ENCODE results near the gene MKRN2OS.
"Not testable (repeated sequence)": the region's sequence is repeated elsewhere in the genome, so short reads cannot be mapped to it uniquely, and the experiment has no call there.

MKRN2OS gene

DNA sequence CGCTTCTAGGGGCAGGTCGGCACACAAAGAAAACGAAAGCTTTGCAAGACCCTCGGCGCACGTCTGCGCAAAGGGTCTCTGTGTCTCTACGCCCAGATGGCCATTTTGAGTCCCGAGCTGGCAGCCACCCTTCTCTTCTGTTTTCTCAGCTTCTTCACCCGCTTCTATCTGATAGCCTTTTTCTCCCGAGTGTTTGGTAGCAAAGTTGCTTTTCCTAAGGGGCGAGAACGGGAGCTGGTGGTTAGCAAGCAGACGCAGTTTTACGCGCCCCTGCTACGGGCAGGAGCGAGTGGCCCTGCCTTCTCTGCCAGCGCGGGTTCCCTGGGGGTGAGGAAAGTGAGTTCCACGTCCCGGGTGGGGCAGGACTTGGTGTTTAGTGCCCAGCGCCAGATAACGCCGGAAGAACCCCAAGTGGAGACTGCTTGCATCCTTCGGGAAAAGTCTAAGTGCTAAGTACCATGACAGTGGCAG is 8.7 kb upstream of the MKRN2OS start:
- Histone ChIP-seq H3K27me3 (ENCODE audit: insufficient read depth, low read length, poor library complexity) (no peaks in the 10 kb centered on the region), H3K4me1 (ENCODE audit: insufficient read depth, low read length) (peaks cover 32% of the 10 kb centered on the region), H2AFZ (ENCODE audit: low read depth, low read length) (peak overlapping the region; percentile 86), H3K27ac (ENCODE audit: low read length) (peak overlapping the region; percentile 73), H3K4me3 (ENCODE audit: low read depth in 1 of 2, low read length in 2 of 2) (peak overlapping the region; percentile 26 to 58; a peak in 3 of 4 replicates), H3K9ac (ENCODE audit: low read depth, low read length) (peak overlapping the region; percentile 57), H3K36me3 (ENCODE audit: insufficient read depth, low read length) (no peaks in the 10 kb centered on the region; the same call in 1 of the 2 replicates), H4K20me1 (ENCODE audit: insufficient read depth, low read length) (peaks cover 9% of the 10 kb centered on the region; the same call in 1 of the 2 replicates), H3K9me3 (ENCODE audit: insufficient read depth, low read length, severe bottlenecking) (no peaks in the 10 kb centered on the region), H3K4me2 (ENCODE audit: insufficient read depth, low read length) (peak overlapping the region; percentile 62), H3K79me2 (ENCODE audit: insufficient read depth, low read length) (peaks cover 20% of the 10 kb centered on the region)
- DNase-seq (peak; percentile 58), ATAC-seq (ENCODE audit: insufficient read depth, low read depth) (no peak)
- TF ChIP-seq EZH2 (IDR thresholded peaks at IDR 0.05; ENCODE audit: borderline replicate concordance, low read depth, low read length, severe bottlenecking), result no peak
- TF ChIP-seq, protein P1, sequence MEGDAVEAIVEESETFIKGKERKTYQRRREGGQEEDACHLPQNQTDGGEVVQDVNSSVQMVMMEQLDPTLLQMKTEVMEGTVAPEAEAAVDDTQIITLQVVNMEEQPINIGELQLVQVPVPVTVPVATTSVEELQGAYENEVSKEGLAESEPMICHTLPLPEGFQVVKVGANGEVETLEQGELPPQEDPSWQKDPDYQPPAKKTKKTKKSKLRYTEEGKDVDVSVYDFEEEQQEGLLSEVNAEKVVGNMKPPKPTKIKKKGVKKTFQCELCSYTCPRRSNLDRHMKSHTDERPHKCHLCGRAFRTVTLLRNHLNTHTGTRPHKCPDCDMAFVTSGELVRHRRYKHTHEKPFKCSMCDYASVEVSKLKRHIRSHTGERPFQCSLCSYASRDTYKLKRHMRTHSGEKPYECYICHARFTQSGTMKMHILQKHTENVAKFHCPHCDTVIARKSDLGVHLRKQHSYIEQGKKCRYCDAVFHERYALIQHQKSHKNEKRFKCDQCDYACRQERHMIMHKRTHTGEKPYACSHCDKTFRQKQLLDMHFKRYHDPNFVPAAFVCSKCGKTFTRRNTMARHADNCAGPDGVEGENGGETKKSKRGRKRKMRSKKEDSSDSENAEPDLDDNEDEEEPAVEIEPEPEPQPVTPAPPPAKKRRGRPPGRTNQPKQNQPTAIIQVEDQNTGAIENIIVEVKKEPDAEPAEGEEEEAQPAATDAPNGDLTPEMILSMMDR (IDR thresholded peaks at IDR 0.05; ENCODE audit: borderline replicate concordance, extremely low read depth, low read length, poor library complexity, severe bottlenecking), result no peak

DNA sequence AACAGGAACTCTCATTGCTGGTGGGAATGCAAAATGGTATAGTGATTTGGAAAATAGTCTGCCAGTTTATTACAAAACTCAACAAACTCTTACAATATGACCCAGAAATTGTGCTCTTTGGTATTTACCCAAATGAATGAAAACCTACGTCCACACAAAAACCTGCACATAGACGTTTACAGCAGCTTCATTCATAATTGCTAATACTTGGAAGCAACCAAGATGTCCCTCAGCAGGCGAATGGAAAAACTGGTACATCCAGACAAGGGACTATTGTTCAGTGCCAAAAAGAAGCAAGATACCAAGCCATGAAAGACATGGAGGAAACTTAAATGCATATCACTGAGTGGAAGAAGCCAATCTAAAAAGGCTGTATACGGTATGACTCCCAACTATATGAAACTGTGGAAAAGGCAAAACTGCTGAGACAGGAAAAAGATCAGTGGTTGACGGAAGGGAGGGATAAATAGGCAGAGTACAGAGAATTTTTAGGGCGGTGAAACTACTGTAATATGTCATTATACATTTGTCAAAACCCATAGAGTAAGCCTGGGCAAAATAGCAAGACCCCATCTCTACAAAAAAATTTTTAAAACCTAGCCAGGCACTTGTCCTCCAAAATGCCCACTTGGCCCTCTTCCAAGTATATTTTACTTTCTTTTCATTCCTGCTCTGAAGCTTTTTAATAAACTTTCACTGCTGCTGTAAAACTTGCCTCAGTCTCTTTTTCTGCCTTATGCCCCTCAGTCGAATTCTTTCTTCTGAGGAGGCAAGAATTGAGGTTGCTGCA is 4.9 kb upstream of the MKRN2OS start:
- H3K27me3 ChIP-seq (ENCODE audit: insufficient read depth, low read length, poor library complexity), result no peaks in the 10 kb centered on the region
- H3K9ac ChIP-seq (ENCODE audit: low read depth, low read length), result no peak overlapping the region
- no peaks in the 10 kb centered on the region for H3K9me3 ChIP-seq (ENCODE audit: insufficient read depth, low read length, severe bottlenecking)
- no peak overlapping the region for H3K27ac ChIP-seq (ENCODE audit: low read length)
- H4K20me1 ChIP-seq (ENCODE audit: insufficient read depth, low read length), result no peaks in the 10 kb centered on the region
- no peaks in the 10 kb centered on the region for H3K36me3 ChIP-seq (ENCODE audit: insufficient read depth, low read length)
- H2AFZ ChIP-seq (ENCODE audit: low read depth, low read length), result no peak overlapping the region
- H3K4me3 ChIP-seq (ENCODE audit: low read depth in 1 of 2, low read length in 2 of 2), result no peak overlapping the region
- no peak for DNase-seq
- no peaks in the 10 kb centered on the region for H3K79me2 ChIP-seq (ENCODE audit: insufficient read depth, low read length)
- no peak overlapping the region for H3K4me2 ChIP-seq (ENCODE audit: insufficient read depth, low read length)
- H3K4me1 ChIP-seq (ENCODE audit: insufficient read depth, low read length), result peaks cover 7% of the 10 kb centered on the region; the same call in 1 of the 2 replicates
- no peak for ATAC-seq (ENCODE audit: insufficient read depth, low read depth)
- TF ChIP-seq EZH2 (IDR thresholded peaks at IDR 0.05; ENCODE audit: borderline replicate concordance, low read depth, low read length, severe bottlenecking), result no peak
- TF ChIP-seq, protein P1 (IDR thresholded peaks at IDR 0.05; ENCODE audit: borderline replicate concordance, extremely low read depth, low read length, poor library complexity, severe bottlenecking), result no peak

DNA sequence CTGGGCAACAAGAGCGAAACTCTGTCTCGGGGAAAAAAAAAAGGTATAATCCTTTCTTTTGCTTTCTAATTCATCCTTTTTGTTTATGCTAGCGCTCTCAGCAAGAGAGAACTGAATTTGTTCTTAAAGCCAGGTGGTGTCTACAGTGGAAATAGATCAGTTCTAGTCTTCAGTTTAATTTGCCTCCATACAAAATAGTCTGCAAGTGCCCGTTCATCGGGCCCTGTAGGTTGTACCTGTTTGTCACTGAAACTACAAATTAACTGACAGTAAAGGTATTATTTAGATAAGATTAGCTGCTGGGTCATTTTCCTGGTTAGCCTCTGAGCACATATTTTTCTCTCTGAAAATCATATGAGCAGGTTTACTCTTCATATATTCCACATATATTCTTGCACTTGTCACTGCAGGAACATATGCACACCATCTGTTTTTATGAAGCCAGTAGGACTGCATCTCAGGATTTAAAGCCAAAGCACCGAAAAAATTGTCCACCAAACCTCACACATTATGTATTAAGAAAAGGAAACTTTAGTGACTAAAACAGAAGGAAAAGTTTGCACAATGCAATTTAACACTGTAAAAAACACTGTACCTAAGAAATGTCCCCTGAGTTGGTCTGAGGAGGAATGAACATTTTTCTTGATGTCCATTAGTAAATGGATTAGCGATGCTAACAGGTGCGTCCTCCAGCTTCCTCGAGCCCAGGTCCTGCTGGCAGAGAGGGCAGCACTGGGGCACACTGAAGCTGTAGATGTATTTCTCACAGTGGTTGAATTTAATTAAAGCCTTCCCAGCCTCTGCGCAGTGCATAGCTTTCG is 437 bp downstream of the MKRN2OS start:
- DNase-seq, result no peak

GRCh38 chr3:12543497-12543896 is 1.8 kb downstream of the MKRN2OS start:
- H2AFZ ChIP-seq (ENCODE audit: low read depth, low read length); H3K4me1 ChIP-seq (ENCODE audit: insufficient read depth, low read length); H3K9me3 ChIP-seq (ENCODE audit: insufficient read depth, low read length, severe bottlenecking); H3K27me3 ChIP-seq (ENCODE audit: insufficient read depth, low read length, poor library complexity); H3K4me2 ChIP-seq (ENCODE audit: insufficient read depth, low read length); H3K27ac ChIP-seq (ENCODE audit: low read length); DNase-seq; H3K9ac ChIP-seq (ENCODE audit: low read depth, low read length); H3K79me2 ChIP-seq (ENCODE audit: insufficient read depth, low read length); ATAC-seq (ENCODE audit: insufficient read depth, low read depth); H3K4me3 ChIP-seq (ENCODE audit: low read depth in 1 of 2, low read length in 2 of 2); H4K20me1 ChIP-seq (ENCODE audit: insufficient read depth, low read length): not testable (repeated sequence)
- peaks cover 21% of the 10 kb centered on the region; the same call in 1 of the 2 replicates for H3K36me3 ChIP-seq (ENCODE audit: insufficient read depth, low read length)

More for the DNA sequence above, 437 bp downstream of the MKRN2OS start:
- no peak overlapping the region for H3K4me3 ChIP-seq (ENCODE audit: low read depth in 1 of 2, low read length in 2 of 2)
- no peak for ATAC-seq (ENCODE audit: insufficient read depth, low read depth)
- peaks cover 13% of the 10 kb centered on the region; the same call in 1 of the 2 replicates for H3K36me3 ChIP-seq (ENCODE audit: insufficient read depth, low read length)
- H3K9ac ChIP-seq (ENCODE audit: low read depth, low read length), result no peak overlapping the region
- no peaks in the 10 kb centered on the region for H3K27me3 ChIP-seq (ENCODE audit: insufficient read depth, low read length, poor library complexity)
- H3K4me2 ChIP-seq (ENCODE audit: insufficient read depth, low read length), result no peak overlapping the region
- TF ChIP-seq, protein P1 (IDR thresholded peaks at IDR 0.05; ENCODE audit: borderline replicate concordance, extremely low read depth, low read length, poor library complexity, severe bottlenecking), result no peak
- no peak for TF ChIP-seq EZH2 (IDR thresholded peaks at IDR 0.05; ENCODE audit: borderline replicate concordance, low read depth, low read length, severe bottlenecking)
- H3K4me1 ChIP-seq (ENCODE audit: insufficient read depth, low read length), result no peaks in the 10 kb centered on the region
- H4K20me1 ChIP-seq (ENCODE audit: insufficient read depth, low read length), result no peaks in the 10 kb centered on the region
- no peak overlapping the region for H3K27ac ChIP-seq (ENCODE audit: low read length)
- H3K79me2 ChIP-seq (ENCODE audit: insufficient read depth, low read length), result no peaks in the 10 kb centered on the region
- H3K9me3 ChIP-seq (ENCODE audit: insufficient read depth, low read length, severe bottlenecking), result no peaks in the 10 kb centered on the region
- H2AFZ ChIP-seq (ENCODE audit: low read depth, low read length), result no peak overlapping the region
